Measurements from ENCODE around the gene BCAN. TPM values are rescaled to one million over a fixed set of nuclear protein-coding genes. Genes with fewer than 3 reads are reported as not detected.

BCAN gene
- total and polyA plus RNA-seq, 2 of the 4 experiments (the other 2 are of a cell fraction) = 0.07 TPM; not detected in 1

GRCh38 chr1:156598125-156598524, 43.8 kb upstream of the BCAN start:
- no peak for DNase-seq
- no peak overlapping the region for H3K9ac ChIP-seq (ENCODE audit: low read depth, low read length)
- peaks cover 14% of the 10 kb centered on the region for H3K9me1 ChIP-seq (ENCODE audit: insufficient read depth, low read length)
- ChIA-PET POLR2A (ENCODE audit: unreplicated experiment) (no interaction called here), CTCF (no interaction called here)
- peaks cover 16 to 57% of the 10 kb centered on the region in 2 experiments for H3K79me1 ChIP-seq (ENCODE audit: low read depth in 1 of 2, low read length in 2 of 2)
- H3K27ac ChIP-seq (ENCODE audit: insufficient read depth, low read length) = no peak overlapping the region
- dilution Hi-C loops (cut with HindIII; ENCODE audit: low sequenced_read_pairs, unreplicated experiment) = no loop called here
- H4K20me1 ChIP-seq (ENCODE audit: insufficient read depth, low read length) = no peaks in the 10 kb centered on the region
- H2AK9ac ChIP-seq (replicated peaks; ENCODE audit: low read depth, low read length, poor library complexity) = no peak overlapping the region
- BruUV-seq (replicated peaks) = no TSS peak
- ATAC-seq (ENCODE audit: low read depth) = no peak
- intact Hi-C loops (cut with micrococcal nuclease) = no loop called here
- H2BK15ac ChIP-seq (ENCODE audit: low read depth, low read length) = no peak overlapping the region
- H3K14ac ChIP-seq (replicated peaks; ENCODE audit: low read depth, low read length) = no peak overlapping the region
- no peak overlapping the region for H3K18ac ChIP-seq (ENCODE audit: low read depth, low read length)
- no peak overlapping the region for H4K91ac ChIP-seq (ENCODE audit: insufficient read depth, low read depth, low read length)
- H3K4ac ChIP-seq (ENCODE audit: low read depth, low read length) = no peak overlapping the region
- no peak overlapping the region for H2BK120ac ChIP-seq (ENCODE audit: low read depth, low read length)
- H2BK5ac ChIP-seq (ENCODE audit: low read depth, low read length, poor library complexity, severe bottlenecking) = no peak overlapping the region
- H2AFZ ChIP-seq (replicated peaks; ENCODE audit: low read length, poor library complexity) = no peak overlapping the region
- no peak overlapping the region for H3K4me3 ChIP-seq (ENCODE audit: insufficient read depth, low read depth, low read length)
- H3K56ac ChIP-seq (ENCODE audit: extremely low read depth, insufficient read depth, low read length) = no peak overlapping the region
- H3K4me2 ChIP-seq (ENCODE audit: low read depth, low read length) = no peak overlapping the region
- H4K8ac ChIP-seq (ENCODE audit: low read depth in 2 of 2, low read length in 2 of 2) = no peak overlapping the region
- 0 out of 2 replicates have a peak, but pooled peaks cover 4% of the 10 kb centered on the region for H3K4me1 ChIP-seq (ENCODE audit: control insufficient read depth, insufficient read depth, low read length)
- peaks cover 33% of the 10 kb centered on the region for H3K36me3 ChIP-seq (ENCODE audit: control insufficient read depth, insufficient read depth, low read length)
- in situ Hi-C loops (cut with MboI; ENCODE audit: low sequenced_read_pairs) = no loop called here
- no peak overlapping the region for H4K5ac ChIP-seq (ENCODE audit: low read depth, low read length)
- no peak overlapping the region for H2BK20ac ChIP-seq (ENCODE audit: low read depth, low read length)
- H3K27me3 ChIP-seq (ENCODE audit: control insufficient read depth, insufficient read depth, low read length) = no peaks in the 10 kb centered on the region
- H3K9me3 ChIP-seq (ENCODE audit: control insufficient read depth, insufficient read depth, low read length) = no peaks in the 10 kb centered on the region
- H2AK5ac ChIP-seq (ENCODE audit: low read depth, low read length) = no peak overlapping the region
- no peak overlapping the region for H3K23ac ChIP-seq (ENCODE audit: low read depth, low read length)
- TF ChIP-seq MXI1 (IDR thresholded peaks at IDR 0.05; ENCODE audit: borderline replicate concordance, low read depth, low read length) (no peak), BHLHE40 (IDR thresholded peaks at IDR 0.05; ENCODE audit: low read depth, low read length) (no peak), NFE2L2 (IDR thresholded peaks at IDR 0.05; ENCODE audit: low read depth, low read length) (no peak), MAZ (IDR thresholded peaks at IDR 0.05; ENCODE audit: borderline replicate concordance, low read depth, low read length) (no peak), CEBPB (IDR thresholded peaks at IDR 0.05; ENCODE audit: low read depth, low read length) (no peak), FOS (IDR thresholded peaks at IDR 0.05; ENCODE audit: low read depth, low read length) (no peak), POLR2A (IDR thresholded peaks at IDR 0.05; ENCODE audit: low read depth, low read length) (no peak), RAD21 (IDR thresholded peaks at IDR 0.05; ENCODE audit: low read length) (no peak), CTCF (conservative IDR thresholded peaks at IDR 0.05; ENCODE audit: low read depth, low read length) (no peak), ELK1 (IDR thresholded peaks at IDR 0.05; ENCODE audit: borderline replicate concordance, low read depth, low read length) (no peak), SMC3 (IDR thresholded peaks at IDR 0.05; ENCODE audit: low read depth, low read length) (no peak), CHD1 (IDR thresholded peaks at IDR 0.05; ENCODE audit: low read depth, low read length) (no peak), USF2 (IDR thresholded peaks at IDR 0.05; ENCODE audit: low read depth, low read length) (no peak), MAFK (IDR thresholded peaks at IDR 0.05; ENCODE audit: low read depth, low read length) (no peak), RFX5 (IDR thresholded peaks at IDR 0.05; ENCODE audit: low read depth, low read length) (no peak), RCOR1 (IDR thresholded peaks at IDR 0.05; ENCODE audit: insufficient replicate concordance, low read length) (no peak)
- 93% methylated on average over 5 of the region's 5 CpGs; no CpG with 5 or more reads in 1 of the 2 experiments for WGBS, 2 experiments (ENCODE audit: extremely low coverage in 2 of 2, insufficient read length in 1 of 2)

All from IMR-90 (cell line).